Fibroblast of skin of right biceps (primary cell): ENCODE results near the gene LUZP2.

ENCODE experiments used
- DNase-seq: peaks from one replicate; pipeline ENCODE4 v3.0.0-alpha.2; 2013

Gene LUZP2

DNA sequence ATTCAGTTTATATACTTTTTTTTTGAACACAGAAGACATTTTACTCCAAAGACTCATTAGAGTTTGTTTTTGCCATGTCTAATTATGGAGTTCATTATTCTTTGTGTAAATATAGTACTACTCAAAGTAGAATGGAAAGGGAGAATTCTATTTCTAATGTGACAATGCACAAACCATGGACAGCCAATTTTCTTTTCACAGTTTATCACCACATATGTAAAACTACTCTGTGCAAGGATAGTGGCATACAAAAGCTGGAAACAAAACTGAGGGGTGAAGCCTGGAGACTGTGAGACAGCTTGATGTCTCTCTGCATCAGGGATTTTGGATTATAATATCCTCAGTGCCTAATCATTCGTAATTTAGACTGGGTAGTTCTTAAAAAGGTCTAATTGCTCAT is 75.5 kb downstream of the LUZP2 start:
- no peak for DNase-seq

- no peak for DNase-seq
Measured at GRCh38 chr11:24574461-24574860, 77.6 kb downstream of the LUZP2 start.

- DNase-seq = peak; percentile 81
Measured at GRCh38 chr11:24575392-24575791, 78.5 kb downstream of the LUZP2 start.

DNA sequence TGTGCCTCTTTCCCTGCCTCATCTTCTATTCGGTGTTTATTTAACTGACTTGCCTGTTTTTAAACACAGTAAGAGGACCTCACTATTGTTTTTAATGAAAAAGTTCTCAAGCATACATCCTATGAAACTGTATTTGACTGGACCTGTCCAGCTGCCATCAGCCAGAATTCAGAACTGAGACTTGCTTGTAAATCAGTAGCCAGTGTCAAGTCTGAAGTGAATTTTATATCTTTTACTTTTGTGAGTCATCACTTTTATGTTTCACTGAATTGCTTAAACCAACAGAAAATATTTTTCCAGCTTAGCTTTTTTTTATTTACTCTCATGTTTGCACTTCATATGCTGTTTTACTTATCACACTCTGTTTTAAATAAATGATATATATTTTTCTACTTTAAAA is 88.3 kb downstream of the LUZP2 start:
- DNase-seq = no peak

- DNase-seq = peak; percentile 41
Measured at GRCh38 chr11:24587635-24588034, 90.8 kb downstream of the LUZP2 start.

DNA sequence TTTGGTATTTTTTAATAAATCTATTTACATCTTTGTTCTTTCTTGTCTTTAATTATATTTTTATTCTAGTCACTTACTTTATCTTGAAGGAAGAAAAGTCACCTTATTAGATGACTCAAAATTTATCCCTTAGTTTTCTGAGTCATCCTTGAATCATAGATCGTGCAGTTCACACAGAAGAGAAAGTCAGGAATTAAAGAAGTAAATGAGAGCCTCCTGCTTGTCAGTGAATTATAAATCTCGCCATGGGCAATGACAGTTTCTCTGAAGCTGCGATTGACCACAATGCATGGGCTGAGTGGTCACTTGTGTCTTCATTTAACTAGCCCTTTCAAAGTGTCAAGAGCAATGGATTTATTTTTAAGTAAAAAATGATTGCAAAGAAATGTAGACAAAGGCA is 91.2 kb downstream of the LUZP2 start:
- DNase-seq = peak; percentile 75

DNA sequence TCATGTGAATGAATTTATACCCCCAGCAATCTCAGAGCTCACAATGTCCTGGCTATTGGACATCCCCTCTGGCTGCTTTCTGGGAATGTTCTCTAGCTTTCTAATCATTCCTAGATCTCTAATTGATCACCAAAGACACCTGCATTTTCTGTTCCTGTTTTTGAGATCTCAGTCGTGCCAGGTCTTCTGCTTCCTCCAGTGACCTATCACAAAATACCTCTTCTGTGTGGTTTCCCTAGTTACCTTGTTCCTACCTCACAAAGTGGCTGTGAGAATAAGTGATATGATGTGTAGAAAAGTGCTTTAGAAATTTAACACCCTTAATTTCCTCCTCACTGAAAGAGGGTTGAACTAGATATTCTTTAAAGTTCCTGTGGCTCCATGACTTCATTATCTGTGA is 92.2 kb downstream of the LUZP2 start:
- DNase-seq = no peak

DNA sequence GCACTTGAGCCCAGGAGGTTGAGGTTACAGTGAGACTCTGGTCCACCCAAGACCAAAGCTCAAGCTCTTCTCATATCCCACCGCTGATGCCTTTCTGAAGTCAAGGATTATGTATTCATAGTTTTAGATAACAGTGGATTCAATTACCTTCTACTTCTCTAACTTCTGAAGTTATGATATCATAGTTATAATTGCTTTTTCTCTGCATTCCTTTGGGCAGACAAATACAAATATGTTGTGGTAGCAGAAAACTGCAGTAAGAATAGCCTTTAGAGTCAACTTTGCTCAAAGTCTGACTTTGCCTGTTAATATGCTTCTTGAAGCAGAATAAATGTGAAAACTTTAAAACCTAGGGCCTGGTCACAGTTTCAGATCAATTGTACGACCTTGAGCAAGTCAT is 94.4 kb downstream of the LUZP2 start:
- no peak for DNase-seq

GRCh38 chr11:24592360-24592759 is 95.5 kb downstream of the LUZP2 start:
- no peak for DNase-seq

- no peak for DNase-seq
Measured at GRCh38 chr11:24593332-24593731, 96.5 kb downstream of the LUZP2 start.

GRCh38 chr11:24594401-24594800 is 97.5 kb downstream of the LUZP2 start:
- DNase-seq = no peak

DNA sequence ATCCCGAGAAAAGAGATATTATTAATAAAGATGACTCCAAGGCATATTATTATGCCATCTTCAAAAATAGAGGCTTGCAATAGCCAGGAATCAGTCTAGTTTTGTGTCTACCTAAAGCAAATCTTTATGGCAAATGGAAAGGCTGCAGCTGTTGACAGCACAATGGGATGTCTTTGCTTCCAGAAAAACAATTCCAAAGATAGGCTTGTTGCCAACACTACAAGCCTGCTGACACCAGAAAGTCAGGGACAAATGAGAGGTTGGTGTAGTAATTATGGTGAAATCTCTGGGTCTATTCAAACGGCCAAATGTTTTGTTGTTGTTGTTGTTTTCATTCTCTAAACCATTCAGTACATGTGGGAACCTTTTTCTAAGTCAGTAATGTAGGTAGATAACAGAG is 101.8 kb downstream of the LUZP2 start:
- no peak for DNase-seq

- no peak for DNase-seq
Measured at GRCh38 chr11:24609192-24610119, 112.6 kb downstream of the LUZP2 start.

- no peak for DNase-seq
Measured at GRCh38 chr11:24615451-24616160, 118.8 kb downstream of the LUZP2 start.

DNA sequence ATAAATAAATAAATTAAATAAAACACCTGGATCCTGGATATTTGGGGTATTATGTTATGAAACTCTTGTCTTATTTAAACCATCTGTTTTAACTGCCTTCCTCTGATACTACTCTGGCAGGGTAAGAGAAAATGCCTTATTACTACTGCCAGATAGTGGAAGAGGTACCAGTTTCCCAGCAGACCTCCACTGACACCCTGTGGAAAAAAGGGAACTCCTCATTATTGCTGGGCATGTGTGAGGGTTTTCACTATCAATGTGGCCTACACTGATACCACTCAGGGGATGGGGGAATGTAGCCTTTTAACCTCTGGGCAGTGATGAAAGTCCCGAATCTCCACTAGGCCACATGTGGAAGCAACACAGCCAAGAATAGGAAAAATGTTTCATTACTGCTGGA is 121.0 kb downstream of the LUZP2 start:
- DNase-seq = no peak

- no peak for DNase-seq
Measured at GRCh38 chr11:24619900-24620299, 123.0 kb downstream of the LUZP2 start.

GRCh38 chr11:24622262-24622661 is 125.4 kb downstream of the LUZP2 start:
- no peak for DNase-seq

- peak; percentile 63 for DNase-seq
Measured at GRCh38 chr11:24623121-24623520, 126.3 kb downstream of the LUZP2 start.

GRCh38 chr11:24624432-24624831 is 127.6 kb downstream of the LUZP2 start:
- DNase-seq = no peak

GRCh38 chr11:24625975-24626374 is 129.1 kb downstream of the LUZP2 start:
- no peak for DNase-seq

GRCh38 chr11:24628224-24628776 is 131.4 kb downstream of the LUZP2 start:
- no peak for DNase-seq

- DNase-seq = no peak
Measured at GRCh38 chr11:24634606-24635160, 137.8 kb downstream of the LUZP2 start.

DNA sequence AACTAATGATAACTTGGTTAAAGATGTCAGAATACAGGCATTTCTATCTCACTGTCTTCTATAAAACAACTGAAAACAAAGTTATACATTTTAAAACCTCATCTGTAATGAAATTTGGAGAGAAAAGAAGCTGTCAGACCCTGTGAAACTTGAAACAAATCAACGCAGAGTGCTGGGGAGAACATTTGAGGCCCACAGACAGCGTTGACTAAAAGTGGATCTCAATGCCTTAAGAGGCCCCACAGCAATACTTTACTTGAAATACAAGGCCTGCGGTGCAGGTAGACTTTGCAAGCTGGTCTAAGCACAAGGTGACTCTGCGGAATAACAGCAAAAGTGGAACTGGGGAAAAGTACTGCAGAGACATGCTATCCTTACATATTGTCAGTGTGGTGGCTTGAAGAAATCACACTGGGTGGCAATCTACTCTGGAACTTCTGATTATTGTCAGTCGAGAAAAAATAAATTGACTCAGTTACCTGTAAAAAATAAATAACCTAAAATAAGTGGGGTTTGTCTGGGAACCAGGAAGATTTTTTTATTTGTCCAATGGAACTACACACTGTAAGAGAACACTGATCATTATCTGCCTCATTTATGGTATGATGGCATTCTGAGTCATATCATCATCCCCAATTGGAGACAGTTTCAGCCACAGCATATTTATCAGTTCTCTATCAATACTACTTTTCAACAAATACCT is 138.9 kb downstream of the LUZP2 start:
- DNase-seq = peak; percentile 49
